Stomach (tissue), 9 donors: Measurements from ENCODE around the gene HAGHL. TPM values are rescaled to one million over a fixed set of nuclear protein-coding genes. Genes with fewer than 3 reads are reported as not detected.

Experiments
- DNase-seq, 2 donors: peaks; one replicate each; pipeline versions ENCODE4 v3.0.0 to v3.0.0-alpha.2; 2013 to 2019
- H3K27ac ChIP-seq, 5 donors: fragments of 200-600 bp in 4 of 5; sonication (generic) in 4 of 5; one replicate each; pipeline ENCODE4 v1.5.1; 2013 to 2019; ENCODE audit warnings: mild to moderate bottlenecking in 1 of 5, moderate library complexity in 1 of 5
- H3K27me3 ChIP-seq, 3 donors: fragments of 200-600 bp; sonication (generic); one replicate each; pipeline ENCODE4 v1.5.1; 2017 to 2019; ENCODE audit warnings: mixed run types in 1 of 3
- H3K36me3 ChIP-seq, 4 donors: fragments of 200-600 bp; sonication (generic); 1 replicate in 3 of 4; 2 replicates in 1 of 4; pipeline ENCODE4 v1.5.1; 2016 to 2019
- H3K4me1 ChIP-seq, 4 donors: fragments of 200-600 bp; sonication (generic); one replicate each; pipeline ENCODE4 v1.5.1; 2016 to 2019
- H3K4me3 ChIP-seq, 4 donors: fragments of 200-600 bp; sonication (generic) in 3 of 4; one replicate each; pipeline ENCODE4 v1.5.1; 2016 to 2019; ENCODE audit warnings: mild to moderate bottlenecking in 1 of 4
- H3K9me3 ChIP-seq, 4 donors: fragments of 200-600 bp; sonication (generic); one replicate each; pipeline ENCODE4 v1.5.1; 2016 to 2019
- CTCF ChIP-seq, 7 experiments: fragments of 450-650 bp in 4 of 7; fragments of 200-600 bp in 3 of 7; sonication (generic) in 3 of 7; IDR thresholded peaks; one replicate each; pipeline ENCODE4 v1.5.1; 2016 to 2019; ENCODE audit warnings: antibody characterized with exemption in 7 of 7, control low read depth in 2 of 7, mild to moderate bottlenecking in 1 of 7
- EP300 ChIP-seq: sonication (generic); formaldehyde crosslinking; IDR thresholded peaks from one replicate; pipeline ENCODE4 v1.6.1; 2017; ENCODE audit warnings: antibody characterized with exemption
- POLR2A ChIP-seq, 4 donors: fragments of 450-650 bp; IDR thresholded peaks; one replicate each; pipeline ENCODE4 v1.6.1; 2016; ENCODE audit warnings: antibody characterized with exemption in 4 of 4, control low read depth in 2 of 4, mild to moderate bottlenecking in 1 of 4, moderate library complexity in 1 of 4
- POLR2AphosphoS5 ChIP-seq, 3 donors: sonication (generic); formaldehyde crosslinking; IDR thresholded peaks; one replicate each; pipeline ENCODE4 v1.6.1; 2016; ENCODE audit warnings: antibody characterized with exemption in 3 of 3
- WGBS, 5 donors: extraction: QIAGEN DNeasy Blood & Tissue Kit in 3 of 5; methylation state at CpG; one replicate each; pipeline versions ENCODE4 v1.1.5 to v1.1.7; 2013 to 2018; 5-methylcytosine and 5-hydroxymethylcytosine counted together
- intact Hi-C: fragments of 100-400 bp; cut with DNase I; formaldehyde crosslinking; loops from one replicate; pipeline ENCODE4 v1.15.1; 2023; ENCODE audit warnings: low total_unique reads
- polyA plus RNA-seq, 3 donors: library from polyadenylated mRNA; stranded (reverse); fragments of 200-250 nt; gene quantifications; one replicate each; pipeline ENCODE4 v1.2.3, GENCODE V29; 2013
- total RNA-seq, 5 donors: library from RNA; depleted of rRNA; stranded (reverse); fragments of >200 nt; gene quantifications; one replicate each; pipeline versions ENCODE4 v1.1.0 to v1.2.3, GENCODE V29; 2014 to 2016
- donor health status: healthy with polysubstance abuse.
- donor health status: Bipolar disorder and iron deficiency.
- donor health status: healthy.

The HAGHL gene
- total and polyA plus RNA-seq, 8 donors, result 3.1 to 19.9 (median 3.9) TPM; not detected in 2

- Histone ChIP-seq H3K4me1 (peaks cover 43 to 81% (median 76%) of the 10 kb centered on the region in 4 donors), H3K27me3 (no peaks in the 10 kb centered on the region), H3K9me3 (no peaks in the 10 kb centered on the region), H3K27ac (peak overlapping the region in 1 of 5 donors; percentile 93), H3K36me3 (peaks cover 26 to 40% (median 30%) of the 10 kb centered on the region in 4 donors), H3K4me3 (peak overlapping the region in 2 of 4 donors; percentile 88 to 89)
- WGBS, 5 donors, result 71 to 81% (median 73%) methylated on average over 17 to 28 of the region's 28 CpGs
- TF ChIP-seq CTCF (IDR thresholded peaks at IDR 0.05) (no peak), POLR2A (IDR thresholded peaks at IDR 0.05) (no peak), EP300 (no peak), POLR2AphosphoS5 (IDR thresholded peaks at IDR 0.05) (no peak)
- DNase-seq, result no peak
- intact Hi-C loops, result no loop called here
Measured at GRCh38 chr16:681746-682427, 45.0 kb upstream of the HAGHL start.

GRCh38 chr16:682493-683395, 44.2 kb upstream of the HAGHL start:
- TF ChIP-seq EP300 (no peak), POLR2A (IDR thresholded peaks at IDR 0.05) (no peak), CTCF (IDR thresholded peaks at IDR 0.05) (no peak), POLR2AphosphoS5 (IDR thresholded peaks at IDR 0.05) (peak in 1 of 3 donors; percentile 4)
- 71 to 86% (median 76%) methylated on average over 34 to 36 of the region's 36 CpGs for WGBS, 5 donors
- H3K27ac ChIP-seq, result peak overlapping the region in 3 of 5 donors; percentile 77 to 90 (median 78)
- no peaks in the 10 kb centered on the region for H3K27me3 ChIP-seq
- H3K4me1 ChIP-seq, result peaks cover 43 to 78% (median 68%) of the 10 kb centered on the region in 4 donors
- H3K9me3 ChIP-seq, result no peaks in the 10 kb centered on the region
- intact Hi-C loops, result no loop called here
- peaks cover 32 to 48% (median 38%) of the 10 kb centered on the region in 4 donors for H3K36me3 ChIP-seq
- DNase-seq, result no peak
- H3K4me3 ChIP-seq, result peak overlapping the region; percentile 62 to 88 (median 78)

GRCh38 chr16:683396-684070, 43.4 kb upstream of the HAGHL start:
- peaks cover 43 to 83% (median 72%) of the 10 kb centered on the region in 4 donors for H3K4me1 ChIP-seq
- no peaks in the 10 kb centered on the region for H3K27me3 ChIP-seq
- TF ChIP-seq CTCF (IDR thresholded peaks at IDR 0.05) (no peak), POLR2A (IDR thresholded peaks at IDR 0.05) (no peak), POLR2AphosphoS5 (IDR thresholded peaks at IDR 0.05) (peak in 1 of 3 donors; percentile 15)
- WGBS, 5 donors, result 6 to 17% (median 11%) methylated on average over 23 to 57 of the region's 57 CpGs
- intact Hi-C loops, result no loop called here
- DNase-seq, result no peak
- no peaks in the 10 kb centered on the region for H3K9me3 ChIP-seq
- H3K36me3 ChIP-seq, result peaks cover 32 to 52% (median 41%) of the 10 kb centered on the region in 4 donors
- peak overlapping the region; percentile 68 to 90 (median 78) for H3K27ac ChIP-seq
- peak overlapping the region; percentile 62 to 88 (median 78) for H3K4me3 ChIP-seq
